CD8-positive, alpha-beta memory T cell (primary cell): ENCODE data around the gene SYT17. TPM values are rescaled to one million over a fixed set of nuclear protein-coding genes. Genes with fewer than 3 reads are reported as not detected.

ENCODE experiments used
- CTCF ChIA-PET: fragments of 350-600 bp; sonication (Branson Sonifier 250); formaldehyde crosslinking; loops from one replicate; lab custom pipeline; 2021; ENCODE audit warnings: antibody characterized with exemption; lab: Charles Lee
- POLR2A ChIA-PET: fragments of 350-600 bp; sonication (Branson Sonifier 250); formaldehyde crosslinking; loops from one replicate; lab custom pipeline; 2021; ENCODE audit warnings: antibody characterized with exemption; lab: Charles Lee
- DNase-seq, 5 donors: peaks; one replicate each; pipeline versions ENCODE4 v3.0.0 to v3.0.0-alpha.2; 2020 to 2022; ENCODE audit warnings: mixed read lengths in 1 of 5
- H3K27ac ChIP-seq: one replicate; pipeline ENCODE4 v1.7.0; 2013; ENCODE audit warnings: low read depth, mild to moderate bottlenecking, low read length, moderate library complexity
- H3K27me3 ChIP-seq: 2 replicates; pipeline ENCODE4 v1.7.0; 2013; ENCODE audit warnings: low read length, mild to moderate bottlenecking; ENCODE audit not compliant: insufficient read depth, poor library complexity, severe bottlenecking
- H3K36me3 ChIP-seq: 2 replicates; pipeline ENCODE4 v1.7.0; 2013; ENCODE audit warnings: mild to moderate bottlenecking, low read length, moderate library complexity; ENCODE audit not compliant: insufficient read depth
- H3K4me1 ChIP-seq: 2 replicates; pipeline ENCODE4 v1.7.0; 2013; ENCODE audit warnings: mild to moderate bottlenecking, low read length, moderate library complexity; ENCODE audit not compliant: insufficient read depth
- H3K4me3 ChIP-seq: 2 replicates; pipeline ENCODE4 v1.7.0; 2013; ENCODE audit warnings: mild to moderate bottlenecking, low read length
- H3K9me3 ChIP-seq: 2 replicates; pipeline ENCODE4 v1.7.0; 2013; ENCODE audit warnings: mild to moderate bottlenecking, low read length
- H3K27ac Mint-ChIP-seq, 8 donors: one replicate each; pipeline ENCODE4 v1.8.0; 2020 to 2021; ENCODE audit warnings: mixed read lengths in 8 of 8, mild to moderate bottlenecking in 6 of 8, inconsistent platforms in 3 of 8, moderate library complexity in 3 of 8
- H3K27me3 Mint-ChIP-seq, 2 donors: one replicate each; pipeline ENCODE4 v1.8.0; 2020 to 2021; ENCODE audit warnings: mixed read lengths in 2 of 2, mild to moderate bottlenecking in 1 of 2, moderate library complexity in 1 of 2
- H3K36me3 Mint-ChIP-seq, 3 donors: one replicate each; pipeline ENCODE4 v1.8.0; 2020 to 2021; ENCODE audit warnings: mixed read lengths in 3 of 3, inconsistent platforms in 1 of 3, mild to moderate bottlenecking in 1 of 3
- H3K4me1 Mint-ChIP-seq, 3 donors: one replicate each; pipeline ENCODE4 v1.8.0; 2020 to 2021; ENCODE audit warnings: mixed read lengths in 3 of 3, inconsistent platforms in 1 of 3, mild to moderate bottlenecking in 1 of 3
- H3K4me3 Mint-ChIP-seq, 7 donors: one replicate each; pipeline ENCODE4 v1.8.0; 2020 to 2021; ENCODE audit warnings: mixed read lengths in 7 of 7, mild to moderate bottlenecking in 6 of 7, moderate library complexity in 4 of 7, inconsistent platforms in 2 of 7
- H3K9me3 Mint-ChIP-seq, 5 donors: one replicate each; pipeline ENCODE4 v1.8.0; 2020 to 2022; ENCODE audit warnings: mixed read lengths in 5 of 5, mild to moderate bottlenecking in 3 of 5, moderate library complexity in 2 of 5, inconsistent platforms in 1 of 5
- polyA plus RNA-seq: library from polyadenylated mRNA; unstranded; fragments of 300-500 nt; fragmentation: Illumina TruSeq; gene quantifications from one replicate; pipeline ENCODE4 v1.2.3, GENCODE V29; 2021
- total RNA-seq, 2 experiments: library from RNA; stranded (reverse); gene quantifications; one replicate each; pipeline ENCODE4 v1.2.3, GENCODE V29; 2021

Gene SYT17
- total and polyA plus RNA-seq, 3 experiments from 2014 or later, result not detected

DNA sequence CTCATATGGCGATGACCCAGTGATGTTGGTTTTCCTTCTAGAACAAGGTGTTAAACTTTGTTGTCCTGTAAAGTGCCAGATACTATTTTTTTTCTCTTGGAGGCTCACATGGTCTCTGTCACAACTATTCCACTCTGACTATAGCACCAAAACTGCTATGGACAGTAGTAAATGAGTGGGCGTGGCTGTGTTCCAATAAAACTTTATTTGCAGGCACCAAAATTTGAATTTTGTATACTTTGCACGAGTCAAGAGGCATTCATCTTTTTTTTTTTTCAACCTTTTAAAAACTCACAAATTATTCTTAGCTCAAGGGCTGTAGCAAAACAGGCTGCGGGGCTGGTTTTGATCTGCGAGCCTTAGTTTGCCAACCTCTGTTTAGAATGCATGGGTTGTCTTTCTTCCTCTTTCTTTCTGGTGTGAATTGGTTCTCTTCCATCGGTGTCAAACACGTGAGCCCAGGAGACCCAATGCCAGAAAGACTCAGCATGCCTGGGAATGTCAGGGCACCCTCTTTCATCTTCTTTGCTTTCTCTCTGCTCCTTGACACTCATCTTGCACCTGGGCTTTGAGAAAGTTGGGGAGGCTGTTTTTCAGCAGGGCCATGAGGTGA is 2.1 kb downstream of the SYT17 start:
- peaks cover 8 to 48% of the 10 kb centered on the region in 2 donors for H3K27me3 Mint-ChIP-seq
- H3K9me3 ChIP-seq, result no peaks in the 10 kb centered on the region
- H3K27me3 ChIP-seq, result no peaks in the 10 kb centered on the region
- POLR2A ChIA-PET, result no interaction called here
- H3K4me1 ChIP-seq, result no peaks in the 10 kb centered on the region
- CTCF ChIA-PET, result no interaction called here
- no peak for DNase-seq
- H3K4me3 Mint-ChIP-seq, result no peak overlapping the region
- H3K4me1 Mint-ChIP-seq, result peaks cover 0 to 3% (median 0%) of the 10 kb centered on the region in 3 donors
- H3K27ac Mint-ChIP-seq, result no peak overlapping the region
- no peak overlapping the region for H3K4me3 ChIP-seq
- H3K27ac ChIP-seq, result no peak overlapping the region
- H3K36me3 ChIP-seq, result no peaks in the 10 kb centered on the region
- H3K9me3 Mint-ChIP-seq, result no peaks in the 10 kb centered on the region
- no peaks in the 10 kb centered on the region for H3K36me3 Mint-ChIP-seq

DNA sequence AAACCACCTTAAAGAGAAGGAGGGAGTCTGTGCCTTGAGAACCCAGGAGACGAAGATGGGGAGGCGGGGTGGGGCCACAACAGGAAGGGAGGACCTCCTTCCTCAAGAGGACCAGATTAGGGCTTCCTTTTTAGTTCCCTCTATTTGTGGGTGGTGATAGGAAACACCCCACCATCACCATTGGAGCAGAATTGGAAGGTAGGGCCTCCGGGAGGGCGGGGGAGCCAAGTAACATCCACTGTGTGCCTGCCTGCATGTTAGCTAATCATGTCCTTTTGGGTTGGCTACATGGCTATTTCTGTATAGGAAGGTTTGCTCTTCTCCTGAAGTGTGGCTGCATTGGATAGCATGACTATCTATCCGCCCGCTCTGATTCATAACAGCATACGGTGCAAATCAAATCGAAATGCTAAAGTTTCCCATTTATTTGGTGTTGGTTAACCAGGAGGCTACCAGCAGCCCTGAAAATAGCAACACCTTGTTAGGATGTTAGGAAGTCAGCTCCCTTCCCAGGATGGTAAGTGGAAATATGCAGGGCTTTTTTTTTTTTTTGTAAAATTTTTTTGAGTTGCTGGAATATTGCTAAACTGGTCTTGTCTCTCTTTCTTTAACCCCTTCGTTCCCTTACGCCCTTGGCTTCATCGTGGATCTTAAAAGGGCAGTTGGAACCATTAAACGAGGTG is 4.2 kb downstream of the SYT17 start:
- Mint-ChIP-seq H3K4me1 (peaks cover 0 to 3% (median 0%) of the 10 kb centered on the region in 3 donors), H3K4me3 (no peak overlapping the region), H3K36me3 (no peaks in the 10 kb centered on the region), H3K27me3 (peaks cover 9 to 41% of the 10 kb centered on the region in 2 donors), H3K9me3 (no peaks in the 10 kb centered on the region), H3K27ac (no peak overlapping the region)
- Histone ChIP-seq H3K27ac (no peak overlapping the region), H3K4me3 (no peak overlapping the region), H3K27me3 (no peaks in the 10 kb centered on the region), H3K36me3 (no peaks in the 10 kb centered on the region), H3K4me1 (no peaks in the 10 kb centered on the region), H3K9me3 (no peaks in the 10 kb centered on the region)
- CTCF ChIA-PET, result no interaction called here
- POLR2A ChIA-PET, result no interaction called here
- no peak for DNase-seq

DNA sequence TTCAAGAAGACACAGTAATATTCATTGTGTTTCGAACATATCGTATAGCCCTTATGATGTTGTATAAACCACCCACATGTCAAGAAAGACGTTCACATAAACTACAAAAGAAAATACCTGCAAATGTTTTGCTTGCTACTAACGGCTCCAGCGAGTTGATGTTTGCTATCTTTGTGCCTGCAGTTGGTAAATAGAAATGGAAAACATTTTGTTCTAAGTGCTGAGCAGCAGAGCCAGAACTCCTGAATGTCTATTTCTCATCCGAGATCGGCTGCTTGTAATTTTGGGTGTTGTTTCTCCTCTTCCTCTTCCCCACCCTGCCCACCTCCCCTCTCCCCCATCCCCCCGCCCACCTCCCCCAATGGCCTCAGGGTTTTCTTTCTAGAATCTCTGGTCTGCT is 5.0 kb downstream of the SYT17 start:
- H3K4me3 Mint-ChIP-seq, result no peak overlapping the region
- no peaks in the 10 kb centered on the region for H3K27me3 ChIP-seq
- ChIA-PET CTCF (no interaction called here), POLR2A (no interaction called here)
- H3K36me3 ChIP-seq, result no peaks in the 10 kb centered on the region
- H3K36me3 Mint-ChIP-seq, result no peaks in the 10 kb centered on the region
- H3K4me3 ChIP-seq, result no peak overlapping the region
- H3K9me3 Mint-ChIP-seq, result no peaks in the 10 kb centered on the region
- no peak for DNase-seq
- H3K9me3 ChIP-seq, result no peaks in the 10 kb centered on the region
- no peak overlapping the region for H3K27ac Mint-ChIP-seq
- H3K4me1 Mint-ChIP-seq, result peaks cover 0 to 3% (median 0%) of the 10 kb centered on the region in 3 donors
- no peaks in the 10 kb centered on the region for H3K4me1 ChIP-seq
- H3K27ac ChIP-seq, result no peak overlapping the region
- peaks cover 9 to 41% of the 10 kb centered on the region in 2 donors for H3K27me3 Mint-ChIP-seq

DNA sequence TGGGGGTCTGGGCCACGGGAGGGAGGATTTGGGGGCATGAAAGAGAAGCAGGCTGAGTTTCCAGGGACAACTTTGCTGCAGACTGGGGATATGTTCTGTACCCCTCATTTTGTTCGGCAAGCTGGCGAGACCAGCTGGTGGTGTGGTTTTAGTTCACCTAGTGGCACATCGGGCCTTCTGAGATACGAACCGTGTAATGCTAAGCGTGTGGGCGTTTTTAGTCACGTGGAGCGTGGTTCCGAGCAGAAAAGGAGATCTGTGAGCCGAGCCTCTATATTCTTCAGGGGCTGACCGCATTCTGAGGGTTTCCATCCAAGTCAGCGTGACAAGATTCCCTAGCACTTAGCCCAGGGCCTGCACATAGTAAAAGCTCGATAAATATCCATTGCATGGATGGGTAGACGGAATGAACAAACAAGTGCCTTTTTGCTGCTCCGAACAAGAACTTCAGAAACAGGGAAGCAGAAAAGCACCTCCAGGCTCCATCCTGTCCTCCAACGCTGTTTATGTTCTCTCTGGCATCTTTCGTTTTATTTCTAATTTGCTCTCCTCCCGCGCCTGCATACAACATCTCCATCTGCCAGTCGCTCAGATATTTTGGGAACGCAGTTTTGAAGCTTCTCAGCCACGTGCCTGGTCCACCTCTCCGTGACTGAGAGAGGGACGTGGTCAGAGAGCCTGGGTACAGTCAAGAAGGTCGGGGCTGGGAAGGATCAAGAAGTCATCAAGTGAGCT is 5.8 kb downstream of the SYT17 start:
- Histone ChIP-seq H3K36me3 (no peaks in the 10 kb centered on the region), H3K9me3 (no peaks in the 10 kb centered on the region), H3K4me3 (no peak overlapping the region), H3K4me1 (no peaks in the 10 kb centered on the region), H3K27ac (no peak overlapping the region), H3K27me3 (no peaks in the 10 kb centered on the region)
- ChIA-PET CTCF (no interaction called here), POLR2A (no interaction called here)
- peaks cover 9 to 41% of the 10 kb centered on the region in 2 donors for H3K27me3 Mint-ChIP-seq
- no peak overlapping the region for H3K4me3 Mint-ChIP-seq
- no peaks in the 10 kb centered on the region for H3K9me3 Mint-ChIP-seq
- peaks cover 0 to 3% (median 0%) of the 10 kb centered on the region in 3 donors for H3K4me1 Mint-ChIP-seq
- DNase-seq, result no peak
- no peak overlapping the region for H3K27ac Mint-ChIP-seq
- H3K36me3 Mint-ChIP-seq, result no peaks in the 10 kb centered on the region

DNA sequence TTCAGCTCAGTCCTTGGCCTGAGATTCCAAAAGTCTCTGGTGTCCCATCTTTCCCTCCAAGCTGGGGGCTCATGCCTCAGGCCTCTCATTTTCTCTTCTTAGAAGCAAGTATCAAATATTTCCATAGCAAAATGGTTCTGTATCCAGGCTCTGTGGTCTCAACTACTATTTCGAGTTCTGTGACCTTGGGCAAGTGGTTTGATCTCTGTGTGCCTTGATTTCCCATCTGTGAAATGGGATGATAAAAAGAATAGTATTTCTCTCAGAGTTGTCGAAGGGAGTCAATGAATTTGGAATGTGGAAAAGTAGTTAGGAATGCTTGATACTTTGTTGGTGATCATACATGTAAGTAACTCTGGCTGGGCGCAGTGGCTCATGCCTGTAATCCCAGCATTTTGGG is 6.4 kb downstream of the SYT17 start:
- ChIA-PET POLR2A (no interaction called here), CTCF (no interaction called here)
- no peaks in the 10 kb centered on the region for H3K9me3 Mint-ChIP-seq
- no peak overlapping the region for H3K27ac ChIP-seq
- H3K27me3 Mint-ChIP-seq, result peaks cover 7 to 38% of the 10 kb centered on the region in 2 donors
- H3K4me1 ChIP-seq, result no peaks in the 10 kb centered on the region
- no peak overlapping the region for H3K27ac Mint-ChIP-seq
- H3K4me1 Mint-ChIP-seq, result peaks cover 0 to 3% (median 0%) of the 10 kb centered on the region in 3 donors
- H3K36me3 ChIP-seq, result no peaks in the 10 kb centered on the region
- no peak for DNase-seq
- H3K4me3 Mint-ChIP-seq, result no peak overlapping the region
- no peak overlapping the region for H3K4me3 ChIP-seq
- no peaks in the 10 kb centered on the region for H3K9me3 ChIP-seq
- no peaks in the 10 kb centered on the region for H3K27me3 ChIP-seq
- no peaks in the 10 kb centered on the region for H3K36me3 Mint-ChIP-seq

DNA sequence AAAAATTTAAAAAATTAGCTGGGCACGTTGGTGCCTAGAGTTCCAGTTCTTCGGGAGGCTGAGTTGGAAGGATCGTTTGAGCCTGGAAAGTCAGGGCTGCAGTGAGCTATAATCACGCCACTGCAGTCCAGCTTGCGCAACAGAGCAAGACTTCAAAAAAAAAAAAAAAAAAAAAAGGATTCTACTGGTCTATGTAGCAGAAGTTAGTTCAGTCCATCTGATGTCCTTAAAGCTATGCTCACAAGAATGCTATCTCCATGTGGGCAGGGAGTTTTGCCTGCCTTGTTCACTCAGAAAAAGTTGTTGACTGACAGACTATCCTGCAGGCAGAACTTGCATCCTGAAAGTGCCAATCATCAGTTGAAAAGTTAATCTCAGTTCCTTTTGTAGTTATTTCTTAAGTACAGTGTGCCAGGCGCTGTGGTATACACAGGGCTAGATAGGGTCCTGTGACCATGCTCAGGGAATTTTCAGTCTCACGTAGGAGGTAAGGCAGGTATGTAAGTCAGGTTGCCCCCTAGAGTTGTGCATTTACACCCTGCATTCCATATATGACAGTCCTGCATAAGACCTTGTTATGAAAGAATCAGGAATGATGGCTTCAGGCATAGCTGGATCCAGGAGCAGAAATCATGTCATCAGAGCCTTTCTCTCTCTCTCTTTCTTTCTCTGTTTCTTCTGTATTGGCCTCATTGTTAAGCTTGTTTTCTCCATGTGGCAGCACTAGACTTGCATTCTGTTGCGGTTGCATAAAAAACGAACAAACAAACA is 7.6 kb downstream of the SYT17 start:
- H3K4me1 ChIP-seq, result no peaks in the 10 kb centered on the region
- H3K27ac Mint-ChIP-seq, result no peak overlapping the region
- no peaks in the 10 kb centered on the region for H3K9me3 ChIP-seq
- no peaks in the 10 kb centered on the region for H3K36me3 ChIP-seq
- H3K36me3 Mint-ChIP-seq, result no peaks in the 10 kb centered on the region
- H3K27me3 ChIP-seq, result no peaks in the 10 kb centered on the region
- H3K4me1 Mint-ChIP-seq, result no peaks in the 10 kb centered on the region
- no peak overlapping the region for H3K4me3 Mint-ChIP-seq
- no peak overlapping the region for H3K4me3 ChIP-seq
- H3K27ac ChIP-seq, result no peak overlapping the region
- no peak for DNase-seq
- ChIA-PET CTCF (no interaction called here), POLR2A (no interaction called here)
- peaks cover 7 to 32% of the 10 kb centered on the region in 2 donors for H3K27me3 Mint-ChIP-seq
- no peaks in the 10 kb centered on the region for H3K9me3 Mint-ChIP-seq

DNA sequence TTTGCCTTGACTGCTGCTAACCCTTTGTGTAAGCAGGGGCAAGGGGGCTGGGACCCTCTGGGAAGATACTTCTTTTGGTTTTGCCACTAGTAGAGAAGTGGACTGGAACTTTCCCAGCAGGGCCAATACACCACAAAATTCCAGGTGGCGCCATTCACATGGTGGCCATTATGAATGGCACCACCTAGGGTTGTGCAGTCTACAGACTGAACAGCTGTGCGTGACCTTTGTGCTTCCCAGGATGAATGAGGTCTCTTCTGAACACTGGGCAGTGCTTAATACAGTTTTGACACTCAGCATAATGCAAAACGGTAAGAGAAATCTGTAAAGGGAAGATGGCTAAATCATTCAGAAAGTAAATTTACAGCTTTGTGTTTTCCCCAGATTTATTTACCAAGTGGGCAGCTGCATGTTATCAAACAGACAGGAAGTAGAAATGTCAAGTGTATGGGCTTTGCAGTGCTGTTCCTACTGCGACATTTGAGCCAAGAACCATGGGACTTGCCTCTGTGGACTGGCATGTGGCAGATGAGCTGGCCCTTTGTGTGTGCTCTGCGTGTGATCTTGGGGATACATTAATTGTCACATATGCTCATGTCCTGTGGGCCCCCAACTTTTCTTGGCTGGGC is 9.2 kb downstream of the SYT17 start:
- no peaks in the 10 kb centered on the region for H3K36me3 Mint-ChIP-seq
- Histone ChIP-seq H3K4me1 (no peaks in the 10 kb centered on the region), H3K9me3 (no peaks in the 10 kb centered on the region), H3K36me3 (no peaks in the 10 kb centered on the region), H3K27ac (no peak overlapping the region), H3K4me3 (no peak overlapping the region), H3K27me3 (no peaks in the 10 kb centered on the region)
- no peak overlapping the region for H3K4me3 Mint-ChIP-seq
- peaks cover 7 to 24% of the 10 kb centered on the region in 2 donors for H3K27me3 Mint-ChIP-seq
- no peak for DNase-seq
- H3K9me3 Mint-ChIP-seq, result no peaks in the 10 kb centered on the region
- no peak overlapping the region for H3K27ac Mint-ChIP-seq
- ChIA-PET POLR2A (no interaction called here), CTCF (interaction anchor here (1.8 kb wide), 1 partner anchor 91 kb away, joined by 4 read pairs; no protein-coding TSS in a partner anchor)
- no peaks in the 10 kb centered on the region for H3K4me1 Mint-ChIP-seq
